Endothelial cell of umbilical vein (primary cell): ENCODE results near the gene DPY30. TPM values are rescaled to one million over a fixed set of nuclear protein-coding genes. Genes with fewer than 3 reads are reported as not detected.
"Not testable (repeated sequence)": the region's sequence is repeated elsewhere in the genome, so short reads cannot be mapped to it uniquely, and the experiment has no call there.

ENCODE experiments used
- BruUV-seq: library from RNA; stranded (reverse); fragments of 400-500 nt; replicated peaks from 2 replicates; lab custom pipeline; 2021; lab: Mats Ljungman, UMichigan
- CTCF ChIA-PET: fragments of 300-600, 350-600 bp; sonication (Branson Sonifier 250); formaldehyde crosslinking; loops from one replicate; lab custom pipeline; 2021; ENCODE audit warnings: antibody characterized with exemption, inconsistent platforms; lab: Charles Lee
- POLR2A ChIA-PET: fragments of 300-600, 350-600 bp; sonication (Branson Sonifier 250); formaldehyde crosslinking; loops from one replicate; lab custom pipeline; 2021; ENCODE audit warnings: antibody characterized with exemption, inconsistent platforms; lab: Charles Lee
- DNase-seq: peaks from one replicate; pipeline ENCODE4 v3.0.0-alpha.2; 2011; ENCODE audit warnings: low read depth, low spot score
- FAIRE-seq: peaks from 2 replicates; lab custom pipeline; 2011; peaks lifted over from hg19 to GRCh38; lab: Jason Lieb, UNC
- H2AFZ ChIP-seq: 2 replicates; pipeline ENCODE4 v1.6.0; 2012; ENCODE audit warnings: low read depth, low read length, control low read depth, inconsistent platforms
- H3K27ac ChIP-seq: 2 replicates; pipeline ENCODE4 v1.5.1; 2011; ENCODE audit warnings: low read depth, mild to moderate bottlenecking, control low read depth, low read length, moderate library complexity; ENCODE audit not compliant: insufficient read depth
- H3K27me3 ChIP-seq, 2 experiments: 2 replicates each; pipeline versions ENCODE4 v1.6.0 to v1.6.1; 2011; ENCODE audit warnings: low read length in 2 of 2, mixed read lengths in 1 of 2; ENCODE audit not compliant: control insufficient read depth in 2 of 2, insufficient read depth in 2 of 2
- H3K36me3 ChIP-seq, 2 experiments: 2 replicates in 1 of 2; 3 replicates in 1 of 2; pipeline ENCODE4 v1.5.1; 2011; ENCODE audit warnings: low read length in 2 of 2, mild to moderate bottlenecking in 1 of 2, moderate library complexity in 1 of 2; ENCODE audit not compliant: control insufficient read depth in 2 of 2, insufficient read depth in 2 of 2; ENCODE audit errors: extremely low read depth in 1 of 2
- H3K4me1 ChIP-seq: 3 replicates; pipeline ENCODE4 v1.5.1; 2011; ENCODE audit warnings: mild to moderate bottlenecking, low read length; ENCODE audit not compliant: control insufficient read depth, insufficient read depth; ENCODE audit errors: extremely low read depth
- H3K4me2 ChIP-seq: 2 replicates; pipeline ENCODE4 v1.6.1; 2011; ENCODE audit warnings: low read length, control low read depth, mixed read lengths; ENCODE audit not compliant: insufficient read depth
- H3K4me3 ChIP-seq, 3 experiments: fragments of 200-600 bp in 1 of 3; sonication (generic), shearing (Covaris generic) in 1 of 3; replicated peaks in 1 of 3; 2 replicates each; pipeline ENCODE4 v1.5.1; 2011 to 2016; ENCODE audit warnings: control low read depth in 3 of 3, low read length in 3 of 3, mild to moderate bottlenecking in 2 of 3, inconsistent platforms in 1 of 3, low read depth in 1 of 3, moderate library complexity in 1 of 3; ENCODE audit not compliant: insufficient read depth in 1 of 3
- H3K79me2 ChIP-seq: 2 replicates; pipeline ENCODE4 v1.6.0; 2012; ENCODE audit warnings: low read length, inconsistent platforms; ENCODE audit not compliant: control insufficient read depth, insufficient read depth
- H3K9ac ChIP-seq: replicated peaks from 2 replicates; pipeline ENCODE3; 2011; ENCODE audit warnings: low read length, control low read depth; ENCODE audit not compliant: insufficient read depth; ENCODE audit errors: extremely low read depth
- H3K9me1 ChIP-seq: replicated peaks from 3 replicates; pipeline ENCODE4 v1.6.0; 2011; ENCODE audit warnings: mild to moderate bottlenecking, low read length; ENCODE audit not compliant: control insufficient read depth, insufficient read depth; ENCODE audit errors: extremely low read depth
- H3K9me3 ChIP-seq: replicated peaks from 2 replicates; pipeline ENCODE4 v1.5.1; 2012; ENCODE audit warnings: low read length, inconsistent platforms; ENCODE audit not compliant: control insufficient read depth, insufficient read depth
- H4K20me1 ChIP-seq: replicated peaks from 2 replicates; pipeline ENCODE3; 2011; ENCODE audit warnings: mild to moderate bottlenecking, low read length; ENCODE audit not compliant: control insufficient read depth, insufficient read depth; ENCODE audit errors: extremely low read depth
- CTCF ChIP-seq, 2 donors: IDR thresholded peaks; 1 replicate in 1 of 2; 2 replicates in 1 of 2; pipeline ENCODE4 v1.5.1; 2011; ENCODE audit warnings: low read length in 2 of 2, mild to moderate bottlenecking in 2 of 2, moderate library complexity in 2 of 2, control low read depth in 1 of 2, inconsistent platforms in 1 of 2, low read depth in 1 of 2; ENCODE audit not compliant: insufficient read depth in 1 of 2; ENCODE audit errors: extremely low read depth in 1 of 2
- EZH2 ChIP-seq: IDR thresholded peaks from 2 replicates; pipeline ENCODE4 v1.6.1; 2012; ENCODE audit warnings: borderline replicate concordance, low read depth, mild to moderate bottlenecking, moderate library complexity, low read length, inconsistent platforms; ENCODE audit not compliant: severe bottlenecking
- FOS ChIP-seq: IDR thresholded peaks from 2 replicates; pipeline ENCODE4 v1.6.1; 2011; ENCODE audit warnings: mild to moderate bottlenecking, low read length, moderate library complexity, borderline replicate concordance; ENCODE audit not compliant: insufficient read depth
- GATA2 ChIP-seq: IDR thresholded peaks from 2 replicates; pipeline ENCODE4 v1.7.0; 2011; ENCODE audit warnings: low read depth, mild to moderate bottlenecking, moderate library complexity, mixed read lengths, low read length; ENCODE audit not compliant: insufficient read length, insufficient read depth
- MAX ChIP-seq: IDR thresholded peaks from 2 replicates; pipeline ENCODE4 v1.6.1; 2011; ENCODE audit not compliant: insufficient read depth, insufficient read length
- MYC ChIP-seq: IDR thresholded peaks from one replicate; pipeline ENCODE4 v1.6.1; 2011; ENCODE audit warnings: mild to moderate bottlenecking, low read depth, low read length
- POLR2AphosphoS5 ChIP-seq: IDR thresholded peaks from 2 replicates; pipeline ENCODE4 v1.6.1; 2012; ENCODE audit warnings: low read depth, mild to moderate bottlenecking, control low read depth, low read length, moderate library complexity; ENCODE audit not compliant: insufficient read depth
- dilution Hi-C: fragments of 300-500 bp; cut with MboI; formaldehyde crosslinking; loops from one replicate; pipeline ENCODE4 v1.15.0; 2019; ENCODE audit warnings: low sequenced_read_pairs; ENCODE audit not compliant: extremely low pct_ligation_motif_present
- intact Hi-C: fragments of 100-400 bp; cut with micrococcal nuclease; formaldehyde crosslinking; loops from one replicate; pipeline ENCODE4 v1.10.0; 2022
- polyA plus RNA-seq, 4 experiments: library from polyadenylated mRNA; depleted of rRNA in 3 of 4; stranded (reverse) in 3 of 4; unstranded in 1 of 4; fragments of >200 nt; gene quantifications; 2 replicates each; pipeline versions ENCODE4 v1.2.1 to v1.2.3, GENCODE V29; 2011 to 2012; ENCODE audit warnings: missing spikeins in 1 of 4
- total RNA-seq: library from RNA; stranded (reverse); gene quantifications from 2 replicates; pipeline ENCODE4 v1.2.3, GENCODE V29; 2021

The DPY30 gene
- total and polyA plus RNA-seq, 2 donors (not counting 3 experiments of a cell fraction or from before 2014, with no cell fraction given), result 78.4 to 83.4 TPM

GRCh38 chr2:32043561-32043960, 4.0 kb upstream of the DPY30 start:
- Histone ChIP-seq H3K4me3 (no peak overlapping the region), H3K9ac (no peak overlapping the region), H3K27ac (no peak overlapping the region), H3K27me3 (no peaks in the 10 kb centered on the region), H3K4me1 (peaks cover 10% of the 10 kb centered on the region), H2AFZ (no peak overlapping the region), H3K4me2 (no peak overlapping the region), H4K20me1 (no peaks in the 10 kb centered on the region), H3K9me1 (no peaks in the 10 kb centered on the region), H3K9me3 (no peaks in the 10 kb centered on the region), H3K79me2 (peaks cover 8% of the 10 kb centered on the region), H3K36me3 (no peaks in the 10 kb centered on the region)
- DNase-seq, result no peak
- ChIA-PET CTCF (no interaction called here), POLR2A (no interaction called here)
- TF ChIP-seq FOS, result no peak
- TF ChIP-seq CTCF (IDR thresholded peaks at IDR 0.05; ENCODE audit: extremely low read depth in 1 of 2, insufficient read depth in 1 of 2, low read depth in 1 of 2, low read length in 2 of 2), result no peak
- TF ChIP-seq POLR2AphosphoS5, result no peak
- TF ChIP-seq GATA2, result no peak
- no peak for TF ChIP-seq MAX
- TF ChIP-seq EZH2, result no peak
- TF ChIP-seq MYC, result no peak
- no peak for FAIRE-seq
- dilution Hi-C loops, result no loop called here
- no TSS peak for BruUV-seq
- intact Hi-C loops, result no loop called here

- H3K27me3 ChIP-seq, DNase-seq, H3K4me3 ChIP-seq, dilution Hi-C loops, H3K9ac ChIP-seq, H3K36me3 ChIP-seq, H3K9me3 ChIP-seq, H3K4me1 ChIP-seq, FAIRE-seq, intact Hi-C loops, CTCF ChIA-PET, H3K27ac ChIP-seq, H2AFZ ChIP-seq, H3K9me1 ChIP-seq, H4K20me1 ChIP-seq, BruUV-seq, H3K4me2 ChIP-seq: not testable (repeated sequence)
- peaks cover 17% of the 10 kb centered on the region for H3K79me2 ChIP-seq
- POLR2A ChIA-PET, result interaction anchor here (0.6 kb wide), 1 partner anchor 8 kb away, joined by 6 read pairs; no protein-coding TSS in a partner anchor
Observed at GRCh38 chr2:32034198-32034887, 5.3 kb downstream of the DPY30 start.
